ENCODE results near the gene SLC15A3.
"Not testable (repeated sequence)": the region's sequence is repeated elsewhere in the genome, so short reads cannot be mapped to it uniquely, and the experiment has no call there.

SLC15A3 gene

GRCh38 chr11:60912851-60913528 is 39.0 kb downstream of the SLC15A3 start:
- FAIRE-seq: no peak

GRCh38 chr11:60912223-60912850 is 39.6 kb downstream of the SLC15A3 start:
- no peak for FAIRE-seq

GRCh38 chr11:60910711-60911380 is 41.1 kb downstream of the SLC15A3 start:
- FAIRE-seq: no peak

GRCh38 chr11:60910281-60910687 is 41.7 kb downstream of the SLC15A3 start:
- no peak for FAIRE-seq

GRCh38 chr11:60909680-60910280 is 42.2 kb downstream of the SLC15A3 start:
- not testable (repeated sequence) for FAIRE-seq

- FAIRE-seq: no peak
Measured at GRCh38 chr11:60908803-60909202, 43.2 kb downstream of the SLC15A3 start.

GRCh38 chr11:60906132-60906972 is 45.6 kb downstream of the SLC15A3 start, which contains the start of gene PRPF19:
PRPF19 (minus strand) TSS chr11:60906585; CDS start chr11:60906382, 203 bp downstream.
- FAIRE-seq: peak; percentile 79

- no peak for FAIRE-seq
Measured at GRCh38 chr11:60905551-60906113, 46.3 kb downstream of the SLC15A3 start.

- FAIRE-seq: no peak
Measured at GRCh38 chr11:60905047-60905446, 46.9 kb downstream of the SLC15A3 start.

GRCh38 chr11:60902625-60903024 is 49.4 kb downstream of the SLC15A3 start:
- no peak for FAIRE-seq

- FAIRE-seq: no peak
Measured at GRCh38 chr11:60900673-60901404, 51.1 kb downstream of the SLC15A3 start.

- no peak for FAIRE-seq
Measured at GRCh38 chr11:60899977-60900376, 52.0 kb downstream of the SLC15A3 start.

GRCh38 chr11:60899046-60899936 is 52.7 kb downstream of the SLC15A3 start:
- no peak for FAIRE-seq

- FAIRE-seq: no peak
Measured at GRCh38 chr11:60897496-60897895, 54.5 kb downstream of the SLC15A3 start.

GRCh38 chr11:60895687-60896086 is 56.3 kb downstream of the SLC15A3 start:
- no peak for FAIRE-seq

- FAIRE-seq: no peak
Measured at GRCh38 chr11:60891103-60891741, 60.8 kb downstream of the SLC15A3 start.

GRCh38 chr11:60890696-60891095 is 61.3 kb downstream of the SLC15A3 start:
- FAIRE-seq: no peak

GRCh38 chr11:60889869-60890311 is 62.1 kb downstream of the SLC15A3 start:
- FAIRE-seq: no peak

GRCh38 chr11:60887556-60887955 is 64.4 kb downstream of the SLC15A3 start:
- no peak for FAIRE-seq
